ENCODE results near the gene PRKCQ.
"Not testable (repeated sequence)": the region's sequence is repeated elsewhere in the genome, so short reads cannot be mapped to it uniquely, and the experiment has no call there.

Gene PRKCQ

DNA sequence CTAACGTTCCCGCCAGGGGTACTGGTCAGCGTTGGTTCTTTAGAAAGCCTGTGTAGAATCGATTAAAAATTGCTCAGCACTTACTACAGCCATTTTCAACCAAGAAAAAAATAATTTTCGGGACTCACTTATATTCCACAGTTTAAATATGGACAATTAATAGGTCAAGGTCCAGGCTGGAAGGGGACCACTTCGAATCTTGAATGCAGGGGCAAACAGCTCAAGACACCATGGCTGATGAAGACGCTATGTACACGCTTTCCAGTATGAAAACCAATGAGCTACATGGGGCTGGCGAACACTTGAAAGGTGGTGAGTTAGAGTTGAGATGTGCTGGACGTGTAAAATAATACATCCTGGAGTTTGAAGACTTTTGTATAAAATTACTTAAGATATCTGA, 87.2 kb downstream of the PRKCQ start:
- DNase-seq (ENCODE audit: low read depth) = no peak

DNA sequence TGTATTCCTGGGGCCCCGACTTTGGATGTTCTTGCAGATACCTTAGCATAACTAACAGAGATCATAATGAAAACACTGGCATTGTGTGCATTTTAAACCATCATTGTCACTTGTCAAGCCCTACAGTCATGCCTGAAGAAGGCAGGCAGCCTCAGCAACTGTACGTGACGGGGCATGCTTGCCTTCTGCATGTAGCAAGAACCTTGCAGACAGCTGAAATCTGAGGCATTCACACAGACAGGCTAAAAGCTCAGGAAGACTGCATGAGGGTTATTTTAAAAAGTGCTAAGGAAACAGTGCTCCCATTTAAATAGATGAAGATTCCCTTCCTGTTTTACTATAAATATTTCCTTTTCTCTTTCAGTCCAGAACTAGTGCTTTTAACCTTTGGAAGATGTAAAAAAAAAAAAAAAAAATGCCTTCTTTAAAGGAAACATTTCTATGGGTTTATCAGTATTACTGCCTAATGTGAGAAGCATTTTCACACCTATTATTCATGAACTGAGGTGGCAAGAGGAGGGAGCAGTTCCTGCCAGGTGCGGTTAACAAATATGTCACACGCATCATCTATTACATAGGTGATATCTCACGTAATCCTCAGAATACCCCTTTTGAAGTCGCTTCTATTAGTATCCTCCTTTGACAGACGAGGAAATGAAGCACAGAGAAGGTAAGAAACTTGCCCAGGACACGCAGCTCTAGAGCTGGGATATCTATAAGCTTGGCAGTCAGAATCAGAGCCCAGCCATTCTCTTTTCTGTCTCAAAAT, 88.1 kb downstream of the PRKCQ start:
- DNase-seq (ENCODE audit: low read depth) = no peak

DNA sequence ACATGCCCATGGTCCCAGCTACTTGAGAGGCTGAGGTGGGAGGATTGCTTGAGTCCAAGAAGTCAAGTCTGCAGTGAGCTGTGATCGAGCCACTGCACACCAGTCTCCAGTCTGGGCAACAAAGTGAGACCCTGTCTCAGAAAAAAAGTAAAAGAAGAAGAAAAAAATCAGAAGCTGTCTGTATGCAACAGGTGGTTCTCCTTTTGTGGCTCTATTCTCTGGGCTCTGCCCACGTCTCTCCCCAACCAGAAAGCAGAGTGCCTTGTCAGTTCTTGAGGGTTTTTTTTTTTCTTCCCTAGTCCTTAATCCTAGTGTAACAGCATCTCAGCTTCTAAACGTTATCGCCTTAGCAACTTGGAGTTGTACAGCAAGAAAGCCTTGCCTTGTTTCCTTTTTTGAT, 89.5 kb downstream of the PRKCQ start:
- no peak for DNase-seq (ENCODE audit: low read depth)

DNA sequence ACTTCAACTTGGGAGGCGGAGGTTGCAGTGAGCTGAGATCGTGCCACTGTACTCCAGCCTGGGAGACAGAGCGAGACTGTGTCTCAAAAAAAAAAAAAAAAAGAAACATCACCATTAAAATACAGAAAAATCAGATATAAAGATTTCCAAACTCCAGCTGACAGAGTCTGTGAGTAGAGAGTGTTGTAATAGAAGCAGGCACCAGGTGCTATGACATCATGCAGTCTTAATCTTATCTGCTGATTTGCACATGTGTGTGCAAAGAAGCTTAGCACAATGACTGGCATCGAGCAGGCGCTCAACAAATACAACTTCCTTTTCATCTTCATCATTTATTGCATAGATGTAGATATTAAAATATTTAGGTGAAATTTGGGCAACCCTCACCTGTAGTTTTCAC, 92.2 kb downstream of the PRKCQ start:
- no peak for DNase-seq (ENCODE audit: low read depth)

DNA sequence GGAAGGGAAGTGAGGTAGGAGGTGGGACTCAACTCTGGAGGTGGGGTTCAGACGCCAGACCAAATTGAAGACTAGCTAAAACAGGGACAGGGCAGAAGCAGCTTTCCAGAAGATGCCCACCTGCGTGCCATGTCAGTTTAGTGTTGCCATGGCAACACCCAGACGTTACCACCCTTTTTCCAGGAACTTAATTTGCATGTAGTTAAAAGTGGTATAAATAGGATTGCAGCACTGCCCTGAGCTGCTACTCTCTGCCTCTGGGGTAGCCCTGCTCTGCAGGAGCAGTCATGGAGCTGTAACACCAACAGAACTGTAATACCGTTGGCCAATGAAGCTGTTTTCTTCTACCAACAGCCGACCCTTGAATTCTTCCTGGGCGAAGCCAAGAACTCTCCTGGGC, 93.8 kb downstream of the PRKCQ start:
- DNase-seq (ENCODE audit: low read depth) = no peak

DNA sequence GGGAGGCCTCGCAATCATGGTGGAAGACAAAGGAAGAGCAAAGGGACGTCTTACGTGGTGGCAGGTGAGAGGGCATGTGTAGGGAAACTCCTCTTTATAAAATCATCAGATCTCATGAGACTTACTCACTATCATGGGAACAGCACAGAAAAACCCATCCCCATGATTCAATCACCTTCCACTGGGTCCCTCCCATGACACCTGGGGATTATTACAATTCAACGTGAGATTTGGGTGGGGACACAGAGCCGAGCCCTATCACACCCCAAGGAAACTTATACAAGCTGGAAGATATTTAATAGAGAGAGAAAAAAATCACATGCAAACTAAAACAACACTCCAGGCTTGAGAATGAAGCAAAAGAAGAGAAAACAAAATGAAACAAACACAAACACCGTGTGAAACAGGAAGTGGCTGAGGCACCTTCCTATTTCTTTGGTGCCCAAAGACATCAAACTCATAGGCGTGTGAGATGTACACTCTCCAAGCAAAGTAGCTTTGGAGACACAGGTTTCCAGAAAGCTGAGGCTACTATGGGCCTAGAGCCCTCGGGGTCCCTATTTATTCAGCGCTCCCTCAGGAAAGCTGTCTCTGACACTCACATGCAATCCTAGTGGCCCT, 97.2 kb downstream of the PRKCQ start:
- DNase-seq (ENCODE audit: low read depth) = no peak

DNA sequence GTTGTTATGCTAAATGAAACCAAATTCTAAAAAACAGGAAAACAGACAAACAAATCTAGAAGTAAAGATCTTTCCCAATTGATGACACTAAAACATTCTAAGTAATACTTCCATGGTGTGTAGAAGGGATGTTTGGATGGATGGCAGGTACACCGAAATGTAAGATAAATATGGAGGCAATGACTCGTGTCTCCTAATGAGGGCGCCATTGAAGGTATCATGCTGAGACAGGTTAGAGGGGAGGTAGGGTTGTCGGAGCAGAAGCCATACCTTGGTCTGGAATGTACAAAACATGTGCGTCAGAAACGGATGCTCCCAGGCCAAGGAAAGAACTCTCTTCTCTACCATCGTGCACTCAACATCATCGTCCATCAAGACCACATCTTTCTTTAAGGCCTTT, 101.4 kb downstream of the PRKCQ start:
- no peak for DNase-seq (ENCODE audit: low read depth)

DNA sequence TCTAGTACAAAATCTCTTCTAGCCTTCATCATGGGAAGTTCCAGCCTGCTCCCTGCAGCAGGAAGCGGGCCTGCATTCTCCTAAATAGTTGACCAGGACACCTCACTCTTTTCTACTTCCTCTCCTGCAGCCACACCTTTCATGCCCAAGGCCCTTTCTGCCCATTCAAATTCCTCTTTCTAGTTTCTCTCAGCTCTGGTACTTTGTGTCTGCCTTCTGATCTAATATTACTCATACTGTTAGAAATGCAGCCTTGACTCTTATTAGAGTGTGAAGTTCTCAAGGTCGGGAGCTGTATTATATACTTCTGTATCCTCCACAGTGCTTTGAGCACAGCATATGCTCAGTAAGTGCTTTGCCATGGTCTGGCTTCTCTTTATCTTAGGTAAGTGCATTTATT, 103.1 kb downstream of the PRKCQ start:
- no peak for DNase-seq (ENCODE audit: low read depth)

DNA sequence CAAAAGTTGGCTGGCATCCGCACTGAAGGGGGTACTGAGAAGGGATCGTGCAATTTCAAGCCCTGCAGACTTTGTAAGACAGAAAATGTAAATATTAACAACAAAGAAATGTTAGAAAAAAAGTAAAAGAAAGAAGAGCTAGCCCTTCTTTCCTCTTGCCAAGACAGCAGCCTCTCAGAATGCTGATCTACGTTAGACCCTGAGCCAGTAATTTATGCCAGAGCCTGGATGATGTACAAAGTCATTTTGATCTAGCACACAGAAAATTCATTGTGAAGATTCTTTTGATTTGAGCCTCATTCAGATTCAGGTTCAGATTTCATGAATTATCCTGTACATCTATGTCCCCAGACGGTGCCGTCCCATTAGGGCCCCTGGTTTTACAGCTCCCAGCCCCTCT, 105.2 kb downstream of the PRKCQ start:
- DNase-seq (ENCODE audit: low read depth) = no peak

DNA sequence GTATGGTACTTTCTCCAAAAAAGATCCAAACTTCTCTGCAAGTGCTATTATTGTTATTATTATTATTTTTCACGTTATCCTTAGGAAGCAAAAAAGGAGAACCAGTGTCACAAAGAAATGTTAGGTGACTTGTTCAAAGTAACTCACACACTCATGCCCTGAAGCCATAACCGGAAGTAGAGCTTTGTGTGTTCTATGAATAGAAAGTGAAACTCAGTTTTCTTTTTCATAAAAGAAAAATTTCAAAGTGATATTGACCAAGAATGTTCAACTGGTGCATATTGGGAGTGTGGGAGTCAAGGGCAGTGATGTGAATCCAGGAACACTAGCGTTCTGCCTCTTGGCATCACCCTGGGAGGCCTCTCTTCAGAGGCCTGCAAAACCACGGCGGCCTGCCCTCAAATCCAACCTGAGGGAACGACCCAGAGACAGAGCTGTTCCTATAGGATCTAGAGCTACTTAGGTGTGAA, 106.1 kb downstream of the PRKCQ start:
- no peak for DNase-seq (ENCODE audit: low read depth)

DNA sequence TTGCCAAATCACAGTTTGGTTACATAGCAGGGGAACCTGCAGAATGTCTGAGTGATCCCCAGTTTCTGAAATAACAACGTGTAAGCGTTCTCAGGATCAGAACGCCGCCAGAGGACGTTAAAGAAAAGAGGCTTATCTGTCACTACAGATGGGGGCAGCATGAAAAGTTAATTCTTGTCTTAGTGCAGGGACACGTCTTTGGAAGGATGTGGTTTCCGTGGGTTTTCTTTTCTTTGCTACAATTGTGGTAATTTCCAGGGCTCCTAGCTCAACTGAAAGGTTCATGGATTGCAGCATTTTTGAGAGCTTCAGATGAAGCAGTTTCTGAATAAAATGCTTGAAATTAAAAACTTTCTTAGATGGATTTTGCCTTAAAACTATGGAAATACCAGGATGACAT, 106.6 kb downstream of the PRKCQ start:
- no peak for DNase-seq (ENCODE audit: low read depth)

DNA sequence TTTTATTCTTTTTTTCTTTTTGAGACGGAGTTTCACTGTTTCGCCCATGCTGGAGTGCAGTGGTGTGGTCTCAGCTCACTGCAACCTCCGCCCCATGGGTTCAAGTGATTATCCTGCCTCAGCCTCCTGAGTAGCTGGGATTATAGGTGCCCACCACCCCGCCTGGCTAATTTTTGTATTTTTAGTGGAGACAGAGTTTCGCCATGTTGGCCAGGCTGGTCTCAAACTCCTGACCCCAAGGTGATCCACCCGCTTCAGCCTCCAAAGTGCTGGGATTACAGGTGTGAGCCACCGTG, 107.4 kb downstream of the PRKCQ start:
- not testable (repeated sequence) for DNase-seq (ENCODE audit: low read depth)

DNA sequence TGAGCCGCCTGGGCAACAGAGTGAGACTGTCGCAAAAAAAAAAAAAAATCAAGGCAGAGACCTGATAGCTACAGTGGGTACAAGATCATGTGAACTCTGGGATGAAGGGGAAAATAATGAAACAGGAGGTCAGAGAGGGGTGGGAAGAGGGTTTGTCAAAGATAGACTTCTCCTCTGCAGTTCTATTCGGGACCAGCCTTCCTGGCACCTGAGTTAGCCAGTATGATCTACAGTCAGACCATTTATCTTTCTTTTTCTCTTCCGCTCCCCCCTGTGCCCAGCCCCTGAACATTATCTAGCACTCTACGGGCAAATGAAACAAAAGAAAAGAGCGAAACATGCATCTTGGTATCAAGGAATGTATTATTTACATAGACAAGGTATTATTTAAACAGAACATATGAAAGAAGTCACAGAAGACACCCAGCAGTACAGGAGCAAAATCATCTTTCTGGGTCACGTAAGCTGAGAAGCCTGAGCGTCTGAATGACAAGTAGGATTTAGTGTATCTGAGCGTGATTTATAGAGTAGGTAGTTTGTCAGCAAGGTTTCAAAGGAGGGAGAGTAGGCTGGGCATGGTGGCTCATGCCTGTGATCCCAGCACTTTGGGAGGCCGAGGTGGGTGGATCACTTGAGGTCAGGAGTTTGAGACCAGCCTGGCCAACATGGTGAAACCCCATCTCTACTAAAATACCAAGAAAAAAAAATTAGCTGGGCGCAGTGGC, 109.0 kb downstream of the PRKCQ start:
- no peak for DNase-seq (ENCODE audit: low read depth)

DNA sequence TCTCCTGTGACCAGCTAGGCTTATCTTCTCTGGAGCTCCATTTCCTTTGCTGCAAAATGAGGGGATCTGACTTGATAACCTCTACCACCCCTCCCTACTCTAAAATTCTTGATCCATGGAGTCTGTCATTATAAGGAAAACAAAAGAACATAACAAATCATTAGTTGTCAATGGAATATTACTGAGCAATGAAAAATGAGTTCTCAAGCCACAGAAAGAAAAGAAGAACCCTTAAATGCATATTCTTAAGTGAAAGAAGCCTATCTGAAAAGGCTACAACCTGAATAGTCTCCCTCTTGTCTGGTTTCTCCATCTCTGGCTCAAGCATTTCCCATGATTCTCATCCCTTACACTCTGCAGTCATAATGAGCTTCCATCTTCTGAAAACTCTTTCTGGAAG, 110.4 kb downstream of the PRKCQ start:
- no peak for DNase-seq (ENCODE audit: low read depth)

DNA sequence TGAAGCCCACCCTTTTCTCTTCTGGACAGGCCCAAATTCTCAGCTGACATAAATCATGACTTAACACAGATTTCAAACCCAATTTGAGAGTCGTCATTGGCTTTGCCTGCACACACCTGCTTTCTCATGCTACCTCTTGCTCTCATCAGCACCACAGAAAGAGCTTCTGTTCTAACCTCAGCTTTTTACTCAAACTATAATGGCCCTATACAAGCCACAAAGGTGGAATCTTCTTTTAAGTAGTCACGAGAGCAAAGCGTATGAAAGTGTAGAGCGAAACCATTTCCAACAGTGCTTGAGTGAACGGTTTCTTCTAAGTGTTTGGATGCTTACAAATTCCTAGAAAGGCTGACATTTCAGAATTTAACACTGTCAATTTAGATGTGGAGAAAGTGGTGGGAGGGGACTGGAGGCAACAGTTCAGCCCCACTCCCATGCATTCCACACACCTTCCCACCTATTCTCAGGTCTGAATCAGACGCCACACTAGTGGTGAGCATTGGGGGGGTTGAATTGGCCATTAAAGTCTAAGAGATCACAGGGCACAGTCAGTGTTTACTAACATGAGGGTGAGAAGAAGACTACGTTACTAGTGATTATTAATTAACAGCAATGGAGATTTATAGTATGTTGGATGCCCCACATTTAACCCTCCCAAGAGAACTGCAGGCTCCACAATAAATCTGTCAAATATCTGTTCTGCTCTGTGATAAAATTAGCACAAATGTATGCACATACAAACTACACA, 114.0 kb downstream of the PRKCQ start:
- no peak for DNase-seq (ENCODE audit: low read depth)

DNA sequence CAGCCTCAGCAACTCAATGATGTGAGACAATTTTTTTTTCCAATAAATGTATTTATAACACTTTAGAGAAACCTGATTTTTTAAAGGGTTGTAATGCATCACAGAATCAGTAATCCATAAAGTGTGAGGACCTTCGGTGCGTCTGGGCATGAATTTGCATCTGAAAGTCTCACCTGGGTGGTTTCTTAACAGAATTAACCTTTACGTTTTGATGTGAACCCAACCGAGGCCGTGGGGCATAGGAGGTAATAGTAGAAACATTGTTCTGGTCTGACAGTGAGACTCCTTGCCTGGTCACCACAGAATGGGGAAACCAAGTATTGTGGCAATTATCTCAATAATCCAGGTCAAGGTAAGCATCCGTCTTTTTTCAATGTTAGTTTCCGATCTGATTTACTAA, 114.6 kb downstream of the PRKCQ start:
- DNase-seq (ENCODE audit: low read depth) = no peak

DNA sequence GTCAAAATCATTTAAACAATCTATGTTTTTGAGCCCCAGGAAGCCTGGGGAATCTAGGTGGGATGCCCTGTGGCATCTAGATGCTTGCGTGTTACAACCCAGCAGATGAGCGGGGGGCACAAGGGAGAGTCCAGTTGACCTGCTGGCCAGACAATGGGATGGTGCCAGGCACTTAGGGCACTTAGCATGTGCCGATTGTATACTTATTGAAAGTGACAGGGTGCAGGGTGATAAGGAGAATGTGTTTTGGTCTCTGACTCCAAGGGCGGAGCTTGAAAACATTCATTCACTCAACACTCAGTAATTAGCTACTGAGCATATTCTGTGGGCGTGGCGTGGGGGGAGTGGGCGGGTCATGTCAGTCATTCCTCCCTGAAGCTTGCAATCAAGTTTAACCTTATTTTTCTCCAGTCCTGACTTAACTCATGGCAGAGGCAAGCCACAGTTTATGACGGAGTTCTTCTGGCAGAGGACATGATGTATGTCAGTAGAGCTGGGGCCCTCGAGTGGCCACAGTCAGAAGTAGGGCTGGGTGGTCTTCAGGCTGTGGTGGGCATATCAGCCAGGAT, 115.1 kb downstream of the PRKCQ start:
- DNase-seq (ENCODE audit: low read depth) = no peak

DNA sequence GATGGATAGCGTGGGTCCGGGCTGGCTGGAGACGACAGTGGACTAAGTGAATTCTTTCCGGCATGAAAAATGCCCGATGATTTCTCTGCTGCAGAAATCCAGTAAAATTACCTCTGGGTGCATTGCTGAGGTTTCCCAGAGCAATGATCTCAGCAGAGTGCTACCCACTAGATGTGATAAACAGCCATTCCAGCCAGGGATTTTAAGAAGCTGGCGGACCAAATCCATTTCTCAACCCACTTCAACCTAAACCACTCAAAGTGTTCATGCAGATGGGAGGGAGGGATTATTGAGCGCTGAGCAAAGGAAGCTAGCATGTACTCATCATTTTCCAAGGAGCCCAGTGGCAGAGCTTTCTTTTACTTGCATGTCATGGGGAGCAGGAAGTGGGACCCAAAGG, 116.7 kb downstream of the PRKCQ start:
- DNase-seq (ENCODE audit: low read depth) = no peak

DNA sequence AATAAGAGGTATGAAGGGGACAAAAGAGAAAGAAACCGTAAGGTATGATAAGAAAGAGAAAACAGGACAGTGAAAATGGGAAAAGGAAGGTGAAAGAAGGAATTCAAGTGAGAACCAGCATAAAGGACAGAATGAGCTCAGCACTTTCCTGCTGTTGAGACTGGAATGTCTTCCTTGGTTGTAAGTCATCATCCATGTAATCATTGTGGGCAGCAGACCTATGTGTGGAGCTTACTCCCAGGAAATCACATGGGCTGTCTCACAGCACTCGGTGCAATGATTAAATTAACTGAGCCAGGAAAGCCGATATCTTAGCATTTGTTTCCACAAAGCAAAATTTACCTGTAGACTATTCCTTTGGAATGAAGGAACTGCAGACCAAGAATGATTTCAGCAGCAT, 118.1 kb downstream of the PRKCQ start:
- DNase-seq (ENCODE audit: low read depth) = no peak

DNA sequence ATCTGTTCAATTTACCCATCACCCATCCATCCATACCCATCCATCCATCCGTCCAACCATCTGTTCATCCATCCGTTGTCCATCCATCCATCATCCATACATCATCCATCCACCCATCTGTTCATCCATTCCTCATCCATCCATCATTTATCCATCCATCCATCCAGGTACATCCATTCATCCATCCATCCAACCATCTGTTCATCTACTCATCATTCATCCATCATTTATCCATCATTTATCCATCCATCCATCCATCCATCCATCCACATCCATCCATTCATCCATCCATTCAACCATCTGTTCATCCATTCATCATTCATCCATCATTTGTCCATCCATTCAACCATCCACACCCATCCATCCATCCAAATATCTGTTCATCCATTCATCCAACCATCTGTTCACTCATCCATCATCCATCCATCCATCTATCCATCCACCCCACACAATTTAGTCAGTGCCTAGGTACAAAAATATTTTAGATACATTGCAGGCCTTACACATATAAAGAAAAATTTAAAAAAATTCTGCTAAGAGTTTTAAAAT, 119.1 kb downstream of the PRKCQ start:
- no peak for DNase-seq (ENCODE audit: low read depth)

DNA sequence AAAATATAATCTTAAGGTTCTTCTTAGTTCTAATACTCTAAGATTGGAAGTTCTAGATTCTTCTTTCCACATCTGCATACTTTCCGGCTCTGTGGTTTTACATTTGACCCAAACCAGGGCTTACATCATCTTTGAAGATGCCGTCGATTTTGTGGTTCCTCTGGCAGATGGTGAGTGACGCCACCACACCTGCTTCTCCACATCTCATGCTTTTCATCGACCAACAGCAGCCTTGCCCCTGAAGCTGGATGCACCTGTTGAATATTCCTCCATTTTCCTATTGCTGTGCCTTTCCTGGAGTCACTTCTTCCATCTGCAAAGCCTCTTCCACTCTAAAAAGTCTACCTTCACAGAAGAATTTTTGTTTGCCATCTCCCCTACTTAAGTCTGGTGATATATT, 121.3 kb downstream of the PRKCQ start:
- no peak for DNase-seq (ENCODE audit: low read depth)

DNA sequence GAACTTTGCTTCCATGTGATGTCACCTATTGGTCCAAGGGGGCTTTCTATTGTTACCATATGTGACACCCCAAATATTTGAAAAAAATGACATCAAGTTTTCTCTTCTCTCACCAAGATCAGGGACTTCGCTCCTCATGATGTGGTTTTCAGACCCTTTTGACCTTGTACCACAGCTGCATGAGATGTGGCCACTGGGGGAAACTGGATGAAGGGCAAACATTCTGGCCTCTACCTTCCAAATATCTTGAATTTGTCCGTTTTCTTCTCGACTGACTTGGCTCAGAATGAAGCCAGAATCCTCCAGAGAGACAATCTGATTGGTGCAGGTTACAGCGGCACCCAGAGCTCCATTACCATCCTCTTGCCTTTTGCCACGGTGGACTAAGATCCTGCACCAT, 122.7 kb downstream of the PRKCQ start:
- no peak for DNase-seq (ENCODE audit: low read depth)

Data from GM04504 (cell line).